Aortic smooth muscle cell (primary cell): ENCODE results near the gene TAPT1. TPM values are rescaled to one million over a fixed set of nuclear protein-coding genes. Genes with fewer than 3 reads are reported as not detected.

Experiments used
- total RNA-seq: library from RNA; depleted of rRNA; stranded (reverse); fragments of >200 nt; gene quantifications from 2 replicates; pipeline ENCODE4 v1.2.3, GENCODE V29; 2014

The TAPT1 gene, protein sequence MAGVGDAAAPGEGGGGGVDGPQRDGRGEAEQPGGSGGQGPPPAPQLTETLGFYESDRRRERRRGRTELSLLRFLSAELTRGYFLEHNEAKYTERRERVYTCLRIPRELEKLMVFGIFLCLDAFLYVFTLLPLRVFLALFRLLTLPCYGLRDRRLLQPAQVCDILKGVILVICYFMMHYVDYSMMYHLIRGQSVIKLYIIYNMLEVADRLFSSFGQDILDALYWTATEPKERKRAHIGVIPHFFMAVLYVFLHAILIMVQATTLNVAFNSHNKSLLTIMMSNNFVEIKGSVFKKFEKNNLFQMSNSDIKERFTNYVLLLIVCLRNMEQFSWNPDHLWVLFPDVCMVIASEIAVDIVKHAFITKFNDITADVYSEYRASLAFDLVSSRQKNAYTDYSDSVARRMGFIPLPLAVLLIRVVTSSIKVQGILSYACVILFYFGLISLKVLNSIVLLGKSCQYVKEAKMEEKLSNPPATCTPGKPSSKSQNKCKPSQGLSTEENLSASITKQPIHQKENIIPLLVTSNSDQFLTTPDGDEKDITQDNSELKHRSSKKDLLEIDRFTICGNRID
- 15.9 and 20.0 TPM in 2 replicates for total RNA-seq

GRCh38 chr4:16225863-16226815 is at the start of gene TAPT1:
Gene TAPT1, minus strand, starts transcription at chr4:16226471. Its CDS starts 14 bp downstream, at chr4:16226457.

Other genes with a start within 250 kb of the TAPT1 start
- gene PROM1, start 142.4 kb downstream of the TAPT1 start, total RNA-seq, result 0.12 TPM in 1 of 2 replicates, not detected in the other